GM20000 (cell line): ENCODE data around the gene TAF15.

ENCODE experiments used
- DNase-seq: peaks from one replicate; pipeline ENCODE4 v3.0.0; 2012; ENCODE audit warnings: low spot score
- CTCF ChIP-seq: IDR thresholded peaks from 2 replicates; pipeline ENCODE4 v1.5.1; 2012; ENCODE audit warnings: mild to moderate bottlenecking, control low read depth; ENCODE audit errors: extremely low read depth, missing control alignments

Gene TAF15

GRCh38 chr17:35872196-35872980 is 63.1 kb downstream of the TAF15 start:
- TF ChIP-seq CTCF, result no peak
- no peak for DNase-seq

DNA sequence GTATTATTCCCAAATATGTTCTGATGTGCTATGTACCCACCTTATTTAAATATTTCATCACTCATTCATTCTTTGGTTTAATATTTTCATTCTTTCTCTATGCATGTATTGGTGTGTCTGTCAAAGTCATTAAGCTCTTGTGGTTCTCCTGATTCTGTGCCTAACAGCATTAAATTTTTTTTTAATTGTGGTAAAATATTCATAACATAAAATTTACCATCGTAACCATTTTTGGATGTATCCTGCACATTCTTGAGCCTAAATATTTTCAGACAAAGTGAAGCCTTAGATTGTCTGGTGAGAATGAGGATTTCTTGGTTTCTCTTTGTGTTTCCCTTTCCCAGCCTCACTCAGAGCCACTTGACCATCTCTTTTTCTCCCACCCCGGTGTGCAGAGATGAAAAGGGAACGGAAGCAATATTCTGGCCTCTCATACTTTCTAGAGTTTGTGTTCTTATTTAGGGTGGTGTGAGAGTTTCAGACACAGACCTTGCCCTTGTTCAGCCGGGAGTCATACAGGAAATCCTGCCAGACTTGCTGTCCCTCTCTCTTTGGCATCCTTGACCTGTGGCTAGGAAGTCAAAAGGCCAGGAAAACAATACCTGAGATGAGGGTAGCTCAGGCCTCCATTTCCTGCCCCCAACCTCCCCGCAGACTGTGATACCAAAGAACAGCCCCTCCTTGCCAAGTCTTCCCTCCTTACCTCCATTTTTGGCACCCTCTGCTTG is 66.0 kb downstream of the TAF15 start:
- peak; percentile 36 for DNase-seq
- TF ChIP-seq CTCF, result no peak

GRCh38 chr17:35875800-35876139 is 66.5 kb downstream of the TAF15 start:
- DNase-seq, result no peak

DNA sequence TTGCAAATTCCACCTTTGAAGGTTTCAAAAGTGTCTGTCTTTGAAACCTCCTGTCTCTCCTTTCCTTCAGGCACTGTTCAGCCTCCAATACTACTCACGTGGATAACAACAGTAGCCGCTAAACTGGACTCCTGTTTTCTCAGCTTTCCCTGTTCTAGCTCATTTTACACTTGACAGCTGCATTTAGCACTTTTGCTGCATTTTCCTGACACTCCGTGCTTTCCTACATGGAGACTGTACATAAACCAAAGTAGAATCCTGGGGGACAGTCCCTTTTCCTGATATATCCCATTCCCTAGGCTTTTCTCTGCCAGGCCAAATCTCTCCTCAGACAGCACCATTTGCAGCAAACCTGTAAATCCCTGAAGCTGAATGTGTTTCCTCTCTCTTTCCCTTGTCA is 67.2 kb downstream of the TAF15 start:
- no peak for TF ChIP-seq CTCF
- DNase-seq, result no peak

More at GRCh38 chr17:35875800-35876139, 66.5 kb downstream of the TAF15 start:
- no peak for TF ChIP-seq CTCF

DNA sequence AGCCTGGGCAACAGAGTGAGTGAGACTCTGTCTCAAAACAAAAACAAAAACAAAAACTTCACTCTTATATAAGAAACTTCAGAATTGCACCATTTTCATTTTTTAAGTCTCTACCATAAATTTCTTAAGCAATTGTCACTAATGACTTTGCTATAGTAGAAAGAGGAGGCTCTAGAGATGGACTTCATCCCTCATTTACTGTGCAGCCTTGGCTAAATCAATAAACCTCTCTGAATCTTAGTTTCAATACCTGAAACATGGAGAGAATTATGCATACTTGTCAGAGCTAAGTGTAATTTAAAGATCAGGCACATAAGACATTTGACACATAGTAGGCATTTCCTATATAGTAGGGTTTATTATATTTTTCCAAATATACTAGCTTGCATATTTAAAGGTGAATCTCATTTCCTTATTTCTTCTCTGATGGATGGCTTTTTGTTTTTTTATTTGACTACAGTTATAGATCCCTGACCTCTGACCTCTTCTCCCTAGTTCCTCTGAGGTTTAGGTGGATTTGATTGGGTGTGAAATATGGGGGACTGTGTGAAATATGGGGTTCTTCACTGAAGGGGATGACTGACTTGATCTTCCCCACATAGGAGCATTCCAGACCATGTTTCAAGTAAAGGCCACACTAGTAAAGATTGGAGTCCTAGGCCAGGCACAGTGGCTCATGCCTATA is 68.2 kb downstream of the TAF15 start:
- DNase-seq, result no peak
- no peak for TF ChIP-seq CTCF

DNA sequence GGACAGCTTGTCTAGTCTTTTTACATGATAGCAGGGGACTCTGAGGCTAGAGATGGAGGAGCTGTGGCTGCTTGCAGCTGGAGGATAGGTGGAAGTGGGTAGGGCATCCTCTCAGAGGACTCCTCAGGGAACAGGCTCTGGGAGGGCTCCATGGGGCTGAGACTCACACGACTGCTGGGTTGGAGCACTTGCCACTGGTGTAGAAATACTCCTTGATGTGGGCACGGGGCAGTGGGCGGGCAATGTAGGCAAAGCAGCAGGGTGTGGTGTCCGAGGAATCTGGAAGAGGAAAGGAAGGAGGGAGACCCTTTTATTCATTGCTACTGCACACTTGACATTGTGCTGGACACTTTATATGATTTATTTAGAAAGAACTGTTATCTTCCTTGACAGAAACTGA is 69.1 kb downstream of the TAF15 start:
- TF ChIP-seq CTCF, result no peak
- no peak for DNase-seq
